ENCODE data around the gene AMOTL2.

AMOTL2 gene

GRCh38 chr3:134366221-134366927 is 7.9 kb downstream of the AMOTL2 start:
- no peak for DNase-seq (ENCODE audit: low read depth in 2 of 2)

- no peak for DNase-seq (ENCODE audit: low read depth in 2 of 2)
Observed at GRCh38 chr3:134365766-134366065, 8.5 kb downstream of the AMOTL2 start.

- DNase-seq (ENCODE audit: low read depth in 2 of 2): no peak
Observed at GRCh38 chr3:134364936-134365765, 9.1 kb downstream of the AMOTL2 start.

DNA sequence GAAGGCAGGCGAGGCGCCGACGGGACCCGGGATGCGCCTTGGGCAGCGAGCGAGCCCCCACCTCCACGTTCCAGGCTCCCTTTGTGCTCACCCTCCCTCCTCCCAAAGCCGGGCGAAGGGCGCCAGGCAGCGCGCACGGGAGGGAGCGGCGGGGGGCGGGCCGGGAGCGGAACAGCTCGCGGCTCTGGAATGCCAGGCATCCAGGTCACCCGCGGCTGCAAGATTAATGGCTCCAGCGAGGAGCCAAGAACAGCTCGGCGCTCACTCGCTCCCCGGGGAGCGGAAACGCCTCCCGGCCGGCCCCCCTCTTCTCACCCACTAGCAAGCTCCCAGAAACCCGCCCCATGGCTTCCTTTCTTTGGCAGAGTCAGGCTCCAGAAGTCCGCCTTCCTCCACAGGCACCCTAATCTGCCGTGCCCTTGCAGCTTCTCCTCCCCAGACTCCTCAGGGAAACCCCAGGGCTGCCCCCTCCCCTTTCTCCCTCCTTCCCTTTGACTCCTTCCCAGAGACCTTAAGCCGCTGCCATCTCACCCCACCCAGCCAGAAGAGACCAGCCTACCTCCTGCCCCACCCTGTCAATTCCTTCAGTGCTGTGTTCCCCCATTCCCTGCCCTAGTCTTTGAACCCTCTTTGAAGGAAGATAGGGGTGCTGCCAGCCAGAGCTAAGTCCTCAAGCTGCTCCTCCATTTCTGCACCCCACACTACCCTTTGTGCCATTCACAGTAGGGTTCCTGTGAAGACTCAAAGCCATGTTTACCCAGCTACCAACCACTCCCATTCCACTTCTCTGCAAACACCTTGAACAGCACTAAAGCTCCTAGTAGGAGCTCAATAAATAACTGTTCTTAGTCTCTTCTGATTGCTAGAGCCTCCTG is 9.9 kb downstream of the AMOTL2 start:
- DNase-seq (ENCODE audit: low read depth in 2 of 2): no peak

GRCh38 chr3:134363381-134363755 is 10.9 kb downstream of the AMOTL2 start:
- no peak for DNase-seq (ENCODE audit: low read depth in 2 of 2)

DNA sequence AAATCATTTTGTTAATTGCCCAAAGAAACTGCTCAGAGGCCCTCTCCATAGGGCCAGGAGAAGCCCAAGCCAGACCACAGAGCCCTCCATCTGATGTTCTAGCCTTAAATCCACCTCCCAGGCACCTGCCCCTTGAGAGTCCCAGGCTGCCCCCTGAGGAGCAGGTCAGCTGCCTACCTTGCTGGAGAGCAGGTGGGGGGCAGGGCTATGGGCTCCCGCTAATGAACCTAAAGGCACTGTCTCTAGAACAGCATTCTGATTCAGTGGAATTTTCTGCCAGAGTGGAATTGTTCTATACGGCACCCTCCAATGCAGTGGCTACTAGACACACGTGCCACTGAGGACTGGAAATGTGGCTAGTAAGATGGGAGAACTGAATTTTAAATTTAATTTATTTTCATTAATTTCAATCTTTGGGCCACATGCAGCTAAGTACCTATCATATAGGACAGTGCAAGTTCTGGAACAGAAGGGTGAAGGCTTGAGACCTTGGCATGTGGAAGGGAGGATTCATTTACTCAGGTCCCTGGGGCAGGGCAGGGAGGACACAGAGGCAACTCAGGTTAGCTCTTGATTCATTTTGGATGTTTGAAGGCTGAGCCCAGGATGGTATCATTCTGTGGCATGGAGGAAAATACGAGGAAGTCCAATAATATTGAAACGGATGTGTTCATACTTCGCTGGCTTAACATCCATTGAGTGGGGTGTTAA is 11.4 kb downstream of the AMOTL2 start:
- no peak for DNase-seq (ENCODE audit: low read depth in 2 of 2)

DNA sequence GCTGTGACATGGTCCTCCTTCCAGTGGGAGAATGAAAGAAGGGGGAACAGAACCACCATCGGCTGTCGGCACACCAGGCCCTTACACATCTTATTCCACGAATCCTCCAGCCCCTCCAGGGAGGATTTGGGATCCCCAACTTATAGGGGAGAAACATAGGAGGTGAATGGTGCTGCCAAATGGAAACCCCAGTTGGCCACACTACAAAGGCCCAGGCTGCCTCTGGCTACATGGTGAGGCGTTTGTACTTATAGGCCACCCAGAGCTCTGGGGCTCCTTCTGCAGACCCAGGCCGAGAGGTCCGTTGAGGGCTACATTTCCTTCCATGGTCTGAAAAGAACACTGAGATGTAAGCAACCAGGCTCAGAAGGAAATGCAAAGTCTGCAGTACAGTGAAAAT is 12.0 kb downstream of the AMOTL2 start:
- DNase-seq (ENCODE audit: low read depth in 2 of 2): no peak

- no peak for DNase-seq (ENCODE audit: low read depth in 2 of 2)
Observed at GRCh38 chr3:134361162-134361835, 12.9 kb downstream of the AMOTL2 start.

- DNase-seq (ENCODE audit: low read depth in 2 of 2): no peak
Observed at GRCh38 chr3:134360046-134360445, 14.2 kb downstream of the AMOTL2 start.

GRCh38 chr3:134359121-134360010 is 14.9 kb downstream of the AMOTL2 start:
- DNase-seq (ENCODE audit: low read depth in 2 of 2): no peak

DNA sequence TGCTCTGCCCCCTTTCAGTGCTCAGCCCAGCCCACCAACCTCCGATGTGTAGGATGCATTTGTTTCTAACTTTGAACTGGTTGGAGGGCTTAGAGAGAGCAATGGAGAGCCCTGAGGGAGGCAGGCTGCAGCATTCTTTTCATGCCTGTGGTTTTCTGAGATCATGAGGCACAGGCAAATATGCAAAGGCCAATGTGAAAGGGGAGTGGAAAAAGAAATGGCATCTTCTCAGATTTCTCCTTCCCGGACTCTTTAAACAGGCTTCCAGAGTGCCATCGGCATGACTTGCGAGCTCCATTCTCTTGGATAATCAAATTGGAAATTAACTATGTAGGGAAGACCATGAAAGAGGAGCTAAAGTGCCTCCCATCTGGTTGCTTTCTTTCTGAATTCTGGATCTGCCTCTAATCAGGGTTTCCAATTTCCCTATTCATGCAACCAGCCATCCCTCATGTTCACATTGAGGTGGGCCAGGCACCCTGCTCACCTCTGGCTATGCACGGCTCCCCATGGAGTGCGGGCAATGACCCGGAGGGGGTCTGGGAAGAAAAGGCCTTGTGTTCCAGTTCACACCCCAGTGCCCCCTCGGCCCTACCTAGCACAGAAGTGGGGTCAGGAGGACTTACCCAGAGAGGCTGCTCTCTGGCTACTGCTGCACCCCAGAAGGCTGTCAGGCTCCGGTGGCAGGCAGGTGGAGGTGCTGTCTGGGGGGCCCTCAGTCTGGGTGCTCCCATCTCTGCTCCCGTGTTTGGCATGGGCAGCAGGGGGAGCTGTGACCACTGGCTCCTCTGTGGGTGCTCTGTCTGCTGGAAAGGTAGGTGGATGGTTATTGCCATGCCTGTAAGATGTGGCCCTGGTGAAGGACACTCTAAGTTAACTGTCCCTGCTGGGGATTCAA is 16.1 kb downstream of the AMOTL2 start:
- DNase-seq (ENCODE audit: low read depth in 2 of 2): no peak

- DNase-seq (ENCODE audit: low read depth in 2 of 2): no peak
Observed at GRCh38 chr3:134357261-134357913, 16.9 kb downstream of the AMOTL2 start.

GRCh38 chr3:134356411-134357040 is 17.7 kb downstream of the AMOTL2 start:
- DNase-seq (ENCODE audit: low read depth in 2 of 2): no peak

DNA sequence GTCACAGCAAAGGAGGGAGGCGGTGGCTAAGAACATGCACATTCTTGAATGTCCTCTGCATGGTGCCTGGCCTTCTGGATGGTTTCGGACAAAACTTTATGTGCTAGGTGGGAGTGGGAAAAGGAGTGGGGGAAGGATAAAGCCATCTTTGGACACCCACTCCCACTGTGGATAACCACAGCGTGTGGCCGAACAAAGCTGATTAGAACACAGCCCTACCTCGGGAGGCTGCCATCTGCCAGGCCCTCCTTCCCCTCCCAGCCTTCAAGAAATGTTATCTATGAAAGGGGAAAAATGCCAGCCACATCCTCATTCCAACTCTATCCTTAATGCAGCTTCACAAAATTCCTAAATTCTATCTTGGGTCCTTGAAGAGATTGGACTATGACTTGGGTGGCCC is 18.8 kb downstream of the AMOTL2 start:
- DNase-seq (ENCODE audit: low read depth in 2 of 2): no peak

DNA sequence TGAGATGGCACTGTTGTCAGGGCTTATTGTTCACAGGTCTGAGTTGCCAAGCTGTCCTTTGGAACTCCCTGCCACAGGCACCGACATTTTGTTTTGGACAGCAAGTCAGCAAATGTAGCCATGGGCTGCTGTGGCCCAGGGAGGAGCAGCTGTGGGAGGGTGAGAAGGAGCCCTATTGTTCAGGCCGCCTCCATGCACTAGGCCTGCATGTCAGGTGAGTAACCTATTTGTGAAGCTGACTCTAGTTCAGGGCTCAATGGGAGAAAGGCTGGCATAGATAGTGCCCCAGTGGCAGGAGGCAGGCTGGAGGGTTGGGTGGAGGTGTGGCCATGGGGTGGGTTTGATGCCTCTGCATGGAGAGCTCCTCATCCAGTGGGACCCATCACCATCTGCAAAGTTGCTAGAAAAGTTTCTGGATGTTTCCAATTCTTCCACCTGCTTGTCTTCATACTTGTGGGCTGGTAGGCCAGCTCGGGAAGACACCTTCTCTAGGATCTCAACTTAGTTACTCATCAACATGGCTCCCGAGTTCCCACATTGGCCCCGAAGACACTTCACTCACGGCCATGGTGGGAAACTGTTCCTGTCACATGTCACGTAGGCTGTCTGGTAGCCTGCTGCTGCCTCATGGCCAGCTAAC is 19.5 kb downstream of the AMOTL2 start:
- no peak for DNase-seq (ENCODE audit: low read depth in 2 of 2)

DNA sequence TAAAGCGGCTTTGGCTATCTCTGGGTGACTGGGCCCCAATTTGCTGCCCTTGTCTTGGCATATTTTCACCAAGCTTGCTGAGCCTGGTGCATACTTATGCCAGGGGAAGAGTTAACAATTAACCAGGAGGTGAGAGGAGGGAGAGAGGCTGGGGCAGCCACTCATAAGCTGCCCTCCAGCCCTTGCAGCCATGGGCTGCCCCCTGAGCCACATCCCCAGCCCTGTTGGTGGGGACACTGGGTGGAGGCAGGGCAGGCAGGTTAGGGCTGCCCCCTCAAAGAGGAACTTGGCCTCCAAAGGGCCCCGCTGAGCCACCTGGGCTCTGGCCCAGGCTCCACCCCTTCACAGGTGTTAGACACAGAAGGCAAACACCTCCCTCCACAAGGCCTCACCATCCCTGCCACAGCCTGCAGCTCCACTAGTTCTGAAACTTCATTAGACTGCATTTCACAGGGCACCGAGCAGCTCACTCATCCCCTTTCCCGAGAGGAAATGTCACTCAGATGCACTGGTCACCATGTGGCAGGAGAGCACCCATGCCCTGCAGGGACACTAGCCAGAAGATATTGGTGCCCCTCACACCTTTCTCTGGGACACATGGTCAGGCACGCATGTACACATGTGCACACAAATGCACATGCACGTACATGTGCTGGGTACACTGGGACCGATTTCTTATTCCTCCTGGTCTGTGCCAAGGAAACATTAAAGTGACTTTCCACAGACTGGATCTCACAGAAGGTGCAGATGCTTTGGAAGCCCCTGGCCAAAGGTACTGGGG is 20.2 kb downstream of the AMOTL2 start:
- no peak for DNase-seq (ENCODE audit: low read depth in 2 of 2)

All from stimulated activated CD8-positive, alpha-beta memory T cell treated with anti-CD3 and anti-CD28 coated beads, Interleukin-15, amount 100 ng/mL, for 48 hours (primary cell).